ENCODE measurements around the gene ADGRG4.

GRCh38 chrX:136464589-136464988, 163.8 kb downstream of the ADGRG4 start:
- TF ChIP-seq RAD21 (IDR thresholded peaks at IDR 0.05 in 1 of 2, conservative IDR thresholded peaks at IDR 0.05 in 1 of 2; ENCODE audit: low read depth in 2 of 2, low read length in 2 of 2) (no peak), EGR1 (IDR thresholded peaks at IDR 0.05; ENCODE audit: borderline replicate concordance, low read depth, low read length) (no peak), CEBPB (IDR thresholded peaks at IDR 0.05; ENCODE audit: low read depth, low read length) (no peak), CTCF (IDR thresholded peaks at IDR 0.05; ENCODE audit: control extremely low read depth in 1 of 3, insufficient read depth in 1 of 3, low read depth in 1 of 3, low read length in 3 of 3) (no peak), SIN3A (conservative IDR thresholded peaks at IDR 0.05 in 1 of 2, IDR thresholded peaks at IDR 0.05 in 1 of 2; ENCODE audit: low read depth in 1 of 2, low read length in 2 of 2) (no peak), SP1 (IDR thresholded peaks at IDR 0.05; ENCODE audit: low read depth, low read length) (no peak)
